Suppressor macrophage (primary cell): Measurements from ENCODE around the gene TM9SF3.
"Not testable (repeated sequence)": the region's sequence is repeated elsewhere in the genome, so short reads cannot be mapped to it uniquely, and the experiment has no call there.

ENCODE experiments used
- DNase-seq, 4 experiments: peaks; one replicate each; pipeline ENCODE4 v3.0.0-alpha.2; 2020 to 2022

TM9SF3 gene

DNA sequence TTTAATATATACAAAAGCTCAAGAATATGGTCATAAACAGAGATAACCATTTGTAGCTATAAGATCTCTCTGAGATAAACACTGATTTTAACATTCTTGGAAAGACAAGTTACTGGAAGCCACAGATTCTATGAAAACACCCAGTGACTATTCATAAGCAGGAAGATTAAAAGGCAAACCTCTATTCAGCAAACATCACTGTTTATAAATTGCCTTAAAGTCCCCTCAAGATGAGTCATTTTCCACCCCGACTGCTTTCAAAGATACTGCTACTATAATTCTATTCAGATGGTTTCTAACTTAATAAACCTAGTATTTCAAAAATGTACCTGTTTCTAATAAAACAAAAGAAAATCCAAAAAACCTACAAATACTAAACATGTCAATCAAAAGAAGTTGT is 21.0 kb downstream of the TM9SF3 start:
- DNase-seq, result no peak

DNA sequence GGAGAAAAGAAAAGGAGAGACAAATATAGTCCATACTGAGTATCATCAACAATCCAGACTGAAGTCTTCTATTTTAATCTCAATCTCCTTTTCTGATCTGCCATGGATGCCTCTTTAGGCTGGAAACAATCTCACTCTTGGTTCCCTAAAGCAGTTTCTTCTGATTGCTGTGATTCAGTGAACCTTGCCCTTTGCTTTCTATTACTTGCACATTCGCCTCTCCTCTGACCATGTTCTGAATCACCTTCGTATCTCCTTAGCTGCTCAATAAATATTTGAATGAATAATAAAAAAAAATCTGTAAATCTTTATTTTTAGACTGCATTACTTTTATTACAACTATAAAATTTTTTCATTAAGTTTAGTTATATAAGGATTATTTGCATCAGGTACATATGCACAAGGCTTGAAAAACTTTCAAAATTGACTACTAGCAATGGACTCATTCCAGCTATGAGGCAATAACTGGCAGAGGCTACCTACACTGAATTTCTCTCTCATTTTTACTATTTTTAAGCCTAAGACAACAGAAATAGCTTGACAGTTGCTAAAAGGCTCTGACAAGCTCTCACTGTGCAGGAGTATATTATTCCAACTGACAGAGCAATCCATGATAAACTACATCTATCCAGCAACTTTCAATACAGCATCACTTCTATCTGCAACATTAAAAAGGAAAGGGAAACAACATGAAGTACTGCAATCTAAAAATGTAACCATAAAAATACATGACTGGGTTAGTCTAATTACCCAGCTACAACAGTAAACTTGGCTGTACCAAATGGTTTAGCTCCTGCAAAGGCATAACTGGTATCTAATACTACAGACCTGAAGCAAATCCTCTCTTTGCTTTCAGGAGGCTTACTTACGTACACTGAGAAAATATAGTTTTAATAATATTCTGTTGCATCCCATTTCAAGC is 25.6 kb downstream of the TM9SF3 start:
- DNase-seq, result no peak

DNA sequence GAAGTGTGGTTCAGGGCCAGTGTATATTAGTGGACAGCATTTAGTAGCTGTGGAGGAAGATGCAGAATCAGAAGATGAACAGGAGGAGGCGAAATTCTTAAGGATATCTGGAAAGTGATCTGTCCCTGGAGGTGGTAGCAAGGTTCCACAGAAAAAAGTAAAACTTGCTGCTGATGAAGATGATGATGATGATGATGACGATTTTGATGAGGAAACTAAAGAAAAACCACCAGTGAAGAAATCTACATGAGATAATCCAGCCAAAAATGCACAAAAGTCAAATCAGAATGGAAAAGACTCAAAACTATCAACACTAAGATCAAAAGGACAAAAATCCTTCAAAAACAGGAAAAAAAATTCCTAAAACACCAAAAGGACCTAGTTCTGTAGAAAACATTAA is 26.3 kb downstream of the TM9SF3 start:
- DNase-seq, result no peak

DNA sequence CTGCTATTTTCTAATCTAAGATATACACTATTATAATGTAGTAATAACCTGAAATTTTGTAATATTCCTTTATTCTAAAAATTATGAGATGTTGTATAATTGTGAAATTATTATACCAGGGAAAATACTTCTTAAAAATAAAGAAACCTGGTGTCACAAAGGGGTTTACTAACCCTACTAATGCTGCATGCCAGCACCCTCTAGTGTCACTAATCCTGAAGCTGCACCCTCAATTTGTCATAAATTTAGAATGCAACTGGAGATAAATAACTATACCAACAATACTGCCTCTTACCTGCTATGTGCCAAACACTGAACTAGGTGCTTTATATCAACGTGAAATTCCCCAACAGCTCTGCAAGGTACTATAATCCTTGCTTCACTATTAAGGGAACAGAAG is 30.8 kb downstream of the TM9SF3 start:
- DNase-seq, result peak in 3 of 4 experiments; percentile 11 to 28 (median 19)

DNA sequence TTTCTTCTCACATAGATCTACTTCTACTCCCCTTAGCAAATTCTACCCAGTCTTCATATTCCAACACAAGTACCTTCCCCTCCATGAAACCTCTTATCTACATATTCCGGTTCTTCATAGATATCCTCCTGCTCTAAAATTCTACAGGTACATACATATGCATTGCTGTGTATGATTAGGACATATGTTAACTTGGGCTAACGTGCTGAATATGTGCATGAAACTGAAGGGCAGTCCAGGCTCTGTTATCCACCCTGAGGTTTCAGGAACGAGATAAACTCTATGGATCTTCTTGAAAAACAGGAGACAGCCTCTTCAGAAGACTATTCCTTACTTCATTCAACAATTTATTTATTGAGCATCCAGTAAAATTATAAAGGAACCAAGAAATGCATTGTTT is 31.5 kb downstream of the TM9SF3 start:
- no peak for DNase-seq

DNA sequence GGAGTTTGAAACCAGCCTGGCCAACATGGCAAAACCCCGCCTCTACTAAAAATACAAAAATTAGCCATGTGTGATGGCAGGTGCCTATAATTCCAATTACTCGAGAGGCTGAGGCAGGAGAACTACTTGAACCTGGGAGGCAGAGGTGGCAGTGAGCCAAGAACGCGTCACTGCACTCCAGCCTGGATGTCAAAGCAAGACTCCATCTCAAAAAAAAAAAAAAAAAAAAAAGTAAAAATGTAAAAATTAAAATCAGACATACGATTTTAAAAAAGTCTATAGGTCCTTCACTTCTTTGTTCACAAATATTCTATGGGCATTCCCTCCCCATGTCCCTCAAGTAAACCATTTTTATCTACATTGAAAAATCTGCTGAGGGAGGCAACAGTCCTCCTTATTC is 38.2 kb downstream of the TM9SF3 start:
- no peak for DNase-seq

DNA sequence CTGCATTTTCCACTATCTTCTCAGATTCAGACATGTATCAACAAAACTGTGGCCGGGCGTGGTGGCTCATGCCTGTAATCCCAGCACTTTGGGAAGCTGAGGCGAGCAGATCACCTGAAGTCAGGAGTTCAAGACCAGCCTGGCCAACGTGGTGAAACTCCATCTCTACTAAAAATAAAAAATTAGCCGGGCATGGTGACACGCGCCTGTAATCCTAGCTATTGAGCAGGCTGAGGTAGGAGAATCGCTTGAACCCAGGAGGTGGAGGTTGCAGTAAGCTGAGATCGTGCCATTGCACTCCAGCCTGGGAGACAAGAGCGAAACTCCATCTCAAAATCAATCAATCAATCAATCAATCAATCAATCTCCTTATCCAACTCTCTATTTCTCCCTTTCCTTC is 41.3 kb downstream of the TM9SF3 start:
- not testable (repeated sequence) for DNase-seq

DNA sequence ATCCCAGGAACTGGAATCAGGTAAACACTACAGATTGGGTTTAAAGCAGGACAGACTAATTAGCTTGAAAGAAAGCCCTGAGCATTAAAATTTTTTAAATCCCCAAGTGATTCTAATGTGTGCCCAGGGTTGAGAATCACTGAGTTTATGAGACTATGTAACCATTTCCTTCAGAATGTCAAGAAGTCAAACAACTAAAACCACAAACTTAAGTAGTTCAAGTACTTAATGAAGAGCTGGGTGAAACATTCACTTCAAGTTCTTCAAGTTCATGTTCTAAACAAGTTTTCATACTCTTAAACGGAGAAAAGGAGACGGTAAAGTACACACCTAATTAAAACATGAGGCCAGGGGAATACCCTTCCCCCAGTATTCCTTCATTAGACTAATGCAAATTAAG is 44.9 kb downstream of the TM9SF3 start:
- no peak for DNase-seq

DNA sequence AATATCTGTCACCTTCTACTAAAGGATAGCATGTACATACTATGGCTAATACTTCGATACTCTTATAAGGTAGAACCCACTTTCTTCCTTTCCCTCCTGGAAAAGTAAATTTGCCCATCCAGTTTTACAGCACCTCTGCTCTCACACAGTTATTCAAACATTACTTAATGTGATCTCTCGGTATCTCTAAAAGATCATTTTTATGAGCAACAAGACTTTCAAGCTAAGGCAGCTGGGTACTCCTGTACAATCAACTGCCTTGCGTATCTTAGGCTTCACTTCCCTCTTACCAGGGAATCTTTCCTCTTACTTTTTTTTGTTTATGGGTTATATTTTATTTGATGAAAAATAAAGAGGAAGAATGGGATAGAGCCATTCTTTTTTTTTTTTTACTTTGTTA is 46.6 kb downstream of the TM9SF3 start:
- DNase-seq, result no peak

DNA sequence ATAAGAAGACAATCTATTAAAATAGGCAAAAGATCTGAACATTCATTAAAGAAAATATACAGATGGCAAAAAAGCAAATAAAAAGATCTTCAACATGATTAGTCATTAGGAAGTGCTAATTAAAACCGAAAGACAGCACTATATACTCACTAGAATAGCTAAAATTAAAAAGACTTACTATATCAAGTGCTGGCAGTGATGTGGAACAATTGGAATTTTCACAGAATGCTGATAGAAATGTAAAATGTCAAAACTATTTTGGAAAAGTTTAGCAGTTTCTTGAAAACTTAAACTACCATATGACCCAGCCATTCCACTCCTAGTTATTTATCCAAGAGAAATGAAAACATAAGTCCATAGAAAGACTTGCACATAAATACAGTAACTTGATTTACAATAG is 48.1 kb downstream of the TM9SF3 start:
- DNase-seq, result no peak

DNA sequence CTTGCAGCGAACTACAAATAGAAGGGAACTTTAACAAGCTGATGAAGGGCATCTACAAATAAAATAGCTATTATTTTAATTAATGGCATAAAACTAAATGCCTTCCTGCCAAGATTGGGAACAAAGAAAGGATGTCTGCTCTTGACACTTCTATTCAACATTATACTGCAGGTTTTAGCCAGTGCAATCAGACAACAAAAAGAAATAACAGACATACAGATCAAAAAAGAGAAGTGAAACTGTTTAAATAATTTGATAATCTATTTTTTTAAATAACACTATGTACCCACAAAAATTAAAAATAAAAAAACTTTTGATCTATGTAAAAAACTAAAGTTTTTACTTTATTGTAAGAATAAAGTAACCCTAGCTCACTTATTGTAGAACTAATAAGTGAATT is 50.7 kb downstream of the TM9SF3 start:
- DNase-seq, result no peak

DNA sequence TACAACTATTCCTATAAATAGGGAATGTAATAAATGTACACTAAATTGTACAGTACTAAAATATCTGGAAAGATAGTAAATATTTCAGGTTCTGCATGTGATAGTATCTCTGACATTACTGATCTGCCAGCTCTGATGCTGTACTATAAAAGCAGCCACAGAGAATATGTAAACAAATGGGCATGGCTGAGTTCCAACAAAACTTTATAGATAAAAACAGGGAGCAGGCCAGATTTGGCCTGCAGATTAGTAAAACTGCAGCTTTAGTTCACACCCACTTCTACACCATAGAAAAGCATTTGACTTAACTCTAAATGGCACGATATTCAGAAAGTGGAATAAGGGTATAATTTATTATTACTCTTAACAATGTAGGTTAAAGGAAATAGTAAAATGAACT is 54.3 kb downstream of the TM9SF3 start:
- no peak for DNase-seq

DNA sequence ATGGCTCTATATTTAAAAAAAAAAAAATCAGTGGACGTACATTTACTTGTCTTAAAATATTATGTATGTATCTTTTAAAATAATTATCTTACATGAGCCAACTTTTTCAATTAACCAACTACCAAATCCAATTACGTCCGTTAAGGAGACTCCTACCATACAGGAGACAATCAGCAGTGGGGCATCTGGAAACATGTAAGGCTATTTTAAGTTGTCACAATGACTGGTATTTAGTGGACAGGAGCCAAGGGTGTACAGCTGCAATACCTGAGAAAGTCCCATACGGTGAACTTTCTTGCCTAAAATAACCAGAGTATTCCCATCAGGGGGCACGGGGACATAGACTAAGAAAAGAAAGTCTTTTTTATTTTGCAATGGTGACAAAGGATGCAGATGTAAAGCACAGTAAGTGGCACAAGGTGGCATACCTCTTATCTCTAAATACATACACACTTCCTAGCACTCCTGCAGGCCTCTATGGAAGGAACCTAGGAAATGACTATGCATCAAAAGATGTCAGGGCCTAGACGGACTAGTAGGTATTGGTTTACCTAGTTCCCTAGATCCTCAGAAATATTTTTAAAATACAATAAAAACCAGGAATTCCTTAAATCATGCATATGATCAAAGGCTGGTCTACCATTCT is 57.1 kb downstream of the TM9SF3 start:
- no peak for DNase-seq

DNA sequence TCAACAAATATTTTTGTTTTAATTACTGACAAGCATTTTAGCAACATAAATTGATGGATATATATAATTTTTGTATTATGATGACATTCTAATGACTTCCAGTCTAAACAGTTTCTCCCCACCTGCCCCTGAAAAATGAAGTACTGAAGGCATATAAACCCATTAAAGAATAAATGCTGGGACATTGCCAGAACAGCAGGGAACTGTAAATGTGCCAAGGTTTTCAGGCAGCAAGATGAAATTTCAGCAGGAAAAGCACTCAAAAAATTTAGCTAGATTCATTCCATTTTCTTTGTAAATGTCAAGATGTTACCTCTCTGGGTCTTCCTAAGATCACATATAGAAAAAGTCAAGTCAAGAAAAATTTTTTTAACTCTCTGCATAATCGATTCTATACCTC is 62.1 kb downstream of the TM9SF3 start:
- DNase-seq, result no peak

DNA sequence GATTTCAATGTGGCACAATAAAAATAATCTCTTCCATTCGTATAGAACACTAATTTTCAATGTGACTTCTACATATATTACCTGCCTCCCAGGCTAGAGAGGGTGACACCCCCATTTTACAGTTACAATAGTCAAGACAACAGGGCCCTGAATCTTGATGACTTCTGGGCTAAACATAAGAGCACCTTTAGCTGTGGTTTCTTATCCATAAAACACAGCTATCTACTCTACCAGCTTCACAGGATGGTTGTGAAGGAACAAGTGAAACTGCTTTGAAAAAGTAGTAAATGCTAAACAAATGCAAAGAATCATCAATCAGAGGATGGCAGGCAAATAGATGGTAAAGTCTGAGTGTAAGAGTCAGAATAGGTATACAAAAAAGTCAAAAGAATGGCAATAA is 69.5 kb downstream of the TM9SF3 start:
- DNase-seq, result no peak

DNA sequence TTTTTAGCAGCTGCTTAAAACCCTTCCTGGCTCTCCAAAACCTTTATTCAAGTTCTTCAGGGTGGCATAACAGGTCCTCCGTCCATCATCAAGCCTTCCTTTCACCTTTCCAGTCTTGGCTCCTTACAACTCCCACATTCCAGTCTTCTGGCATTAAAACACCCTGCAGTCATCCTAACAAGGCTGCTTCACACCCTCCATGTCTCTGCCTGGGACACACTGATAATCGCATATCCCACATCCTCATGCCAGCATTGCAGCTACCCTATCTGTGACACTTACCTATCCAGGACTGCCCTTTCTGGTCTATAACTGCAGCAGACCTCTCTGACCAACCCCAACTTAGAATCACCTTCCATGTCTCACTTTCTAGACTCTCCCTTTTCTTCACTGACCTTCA is 70.5 kb downstream of the TM9SF3 start:
- no peak for DNase-seq

DNA sequence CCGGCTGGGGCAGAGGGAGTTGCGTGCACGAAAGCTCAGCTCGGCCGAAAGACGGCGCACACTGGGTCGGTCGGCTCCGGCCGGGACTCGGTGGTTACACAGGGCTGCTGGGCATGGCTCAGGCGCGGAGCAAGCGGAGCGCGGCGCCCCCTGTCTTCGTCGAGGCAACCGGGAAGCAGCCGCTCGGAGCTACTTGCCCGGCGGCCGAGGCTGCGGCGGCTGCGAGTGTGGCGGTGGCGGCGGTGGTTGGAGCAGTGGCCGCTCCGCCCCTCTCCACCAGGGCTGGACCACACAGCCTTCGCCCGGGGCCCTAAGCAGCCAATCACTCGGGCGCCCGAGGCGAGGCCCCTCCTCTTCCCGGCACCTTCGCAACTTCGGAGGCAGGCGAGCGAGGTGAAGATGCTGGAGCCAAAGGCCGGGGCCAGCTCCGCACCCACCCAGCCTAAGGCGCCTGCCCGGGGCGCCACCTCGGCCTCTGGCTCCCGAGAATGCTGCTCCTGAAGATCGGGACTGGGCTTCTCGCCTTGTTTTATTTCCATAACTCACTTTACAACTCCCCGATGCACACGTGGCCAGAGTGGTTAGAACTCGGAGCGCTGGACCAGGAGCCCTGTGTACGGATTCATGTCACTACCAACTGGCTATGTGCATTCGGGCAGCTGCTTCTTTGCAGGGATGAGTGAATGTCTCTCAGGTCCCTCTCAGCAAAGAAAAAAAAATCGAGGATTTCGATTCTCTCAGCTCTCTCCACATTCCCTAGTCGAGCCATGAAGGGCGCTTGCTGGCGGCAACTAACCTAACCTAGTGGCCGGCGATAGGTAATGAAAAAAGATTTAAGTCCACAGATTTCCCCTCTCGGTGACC is 72.9 kb downstream of the TM9SF3 start, which contains the start of gene TLL2:
Gene TLL2 (minus strand): TSS at position 229 of the 864 bp plus-strand sequence. CDS start 241 bp downstream, outside the sequence.
- peak; percentile 77 to 92 (median 84) for DNase-seq

DNA sequence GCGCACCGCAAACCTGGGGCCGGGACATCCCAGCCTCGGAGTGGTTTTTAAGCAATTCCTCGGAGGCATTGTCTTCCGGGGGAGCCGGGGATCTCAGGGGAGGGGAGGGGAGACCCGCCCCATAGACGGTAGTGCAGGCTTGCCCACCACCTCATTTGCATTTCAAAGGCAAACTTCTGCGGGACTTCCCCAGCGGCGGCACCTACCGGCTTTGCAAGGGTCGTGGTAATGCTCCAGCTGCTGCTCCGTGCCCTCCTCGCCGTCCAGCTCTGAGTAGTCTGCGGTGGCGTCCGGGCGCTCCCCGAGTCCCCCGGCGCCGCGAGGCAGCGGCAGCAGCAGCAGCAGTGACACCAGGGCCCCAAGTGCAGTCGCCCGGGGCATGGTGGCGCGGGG is 73.5 kb downstream of the TM9SF3 start:
- no peak for DNase-seq

DNA sequence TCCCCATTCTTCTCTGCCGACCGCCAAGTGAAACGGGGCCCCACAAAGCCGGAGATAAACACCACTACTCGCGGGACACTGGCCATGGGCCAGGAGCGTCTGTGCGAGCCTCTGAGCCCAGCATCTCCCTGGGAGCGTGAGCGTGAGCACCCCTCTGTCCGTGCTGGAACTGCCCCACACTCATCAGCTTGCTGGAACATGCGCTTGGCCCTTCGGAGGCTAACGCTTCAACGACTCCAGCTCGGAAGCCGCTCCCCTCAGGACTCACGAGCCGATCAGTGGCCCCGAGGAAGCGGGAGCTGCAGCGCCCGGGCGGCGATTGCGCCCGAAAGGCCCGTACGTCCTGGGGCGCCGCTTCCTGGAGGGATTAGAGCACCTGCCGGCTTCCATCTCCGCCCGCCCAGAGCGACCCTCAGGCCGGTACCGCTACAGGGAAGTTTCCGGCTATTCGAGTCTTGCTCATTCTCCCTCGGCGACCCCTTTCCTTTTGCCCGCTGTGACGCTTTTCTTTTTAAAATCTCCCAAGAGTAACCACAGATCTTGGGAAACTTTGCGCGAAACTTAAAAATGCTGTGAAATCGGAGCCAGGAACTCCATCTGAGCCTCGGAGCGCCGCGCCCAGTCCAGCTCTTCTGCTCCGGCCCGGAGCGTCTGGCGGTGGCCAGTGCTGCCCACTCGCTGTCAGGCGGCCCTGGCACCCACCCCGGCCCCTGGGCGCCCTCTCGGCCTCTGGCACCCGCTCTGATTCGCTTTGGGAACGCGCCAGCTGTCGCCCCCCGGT is 74.1 kb downstream of the TM9SF3 start:
- DNase-seq, result peak; percentile 21 to 49 (median 32)

DNA sequence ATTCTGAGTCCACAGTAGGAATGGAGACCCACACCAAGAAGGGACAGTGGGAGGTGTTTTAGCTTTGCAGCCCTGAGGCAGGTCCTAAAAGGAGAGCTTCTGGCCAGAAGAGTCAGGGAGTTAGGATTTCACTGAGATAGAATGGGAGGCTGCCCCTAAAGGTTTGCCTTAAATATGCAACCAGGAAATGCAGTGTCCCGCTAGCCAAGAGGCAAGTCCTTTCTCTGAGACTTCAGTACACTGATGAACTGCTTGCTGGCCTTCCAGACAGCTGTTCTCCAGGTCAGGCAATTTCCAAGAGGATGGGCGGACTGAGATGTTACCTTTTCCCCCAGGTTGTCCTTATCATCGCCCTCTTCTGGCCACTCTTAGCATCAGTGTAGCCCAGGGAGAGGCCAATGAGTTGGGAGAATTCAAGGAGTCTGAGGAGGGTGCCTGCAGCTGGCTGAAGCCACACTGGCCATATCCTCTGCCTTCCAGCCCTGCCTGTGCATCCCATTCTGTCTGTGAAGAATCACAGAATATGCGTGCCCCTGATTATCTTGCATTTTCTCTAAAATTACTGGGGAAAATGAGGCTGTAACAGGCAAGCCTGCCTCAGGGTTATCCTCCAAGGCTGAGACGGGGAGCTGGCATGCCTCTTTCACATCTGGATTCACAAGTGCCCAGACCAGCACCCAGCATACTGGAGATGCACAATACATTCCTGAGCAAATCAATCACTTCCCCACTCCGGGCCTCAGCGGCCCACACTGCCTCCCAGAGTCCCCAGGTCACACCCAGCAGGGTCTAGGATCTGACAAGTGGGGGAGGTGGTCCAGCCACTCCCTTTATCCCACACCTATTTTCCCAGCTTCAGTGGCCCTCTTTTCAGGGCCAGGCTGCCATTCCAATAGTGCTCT is 75.5 kb downstream of the TM9SF3 start:
- peak; percentile 22 to 44 (median 33) for DNase-seq

DNA sequence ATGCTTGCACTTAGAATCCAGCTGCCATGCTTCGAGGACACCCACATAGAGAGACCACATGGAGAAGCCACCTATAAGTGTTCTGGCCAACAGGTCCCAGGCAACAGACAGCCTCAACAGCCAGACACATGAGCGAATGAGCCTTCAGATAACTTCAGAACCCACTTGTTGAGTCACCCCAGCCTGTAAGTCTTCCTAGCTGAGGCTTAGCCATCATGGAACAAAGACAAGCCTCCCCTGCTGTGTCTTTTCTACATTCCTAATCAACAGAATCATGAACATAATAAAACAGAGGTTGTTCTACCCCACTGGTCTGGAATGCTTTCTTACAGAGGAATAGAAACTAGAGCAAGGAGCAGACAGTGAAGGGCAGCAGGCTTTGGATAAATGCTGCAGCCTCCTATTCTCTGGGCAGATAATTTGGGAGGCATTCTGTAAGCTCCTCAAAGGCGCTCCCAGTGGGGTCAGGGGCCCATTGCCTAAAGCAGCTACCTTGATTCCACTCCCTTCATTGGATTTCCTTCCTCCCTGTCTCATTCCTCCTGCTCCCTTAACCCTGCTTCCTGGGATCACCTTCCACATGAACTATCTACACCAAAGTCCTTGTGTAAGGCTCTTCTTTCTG is 77.7 kb downstream of the TM9SF3 start:
- DNase-seq, result no peak
